Thyroid gland (tissue), 4 donors: Measurements from ENCODE around the gene INO80B.

Experiments
- CTCF ChIP-seq, 6 experiments: fragments of 200-600 bp in 3 of 6; fragments of 450-650 bp in 3 of 6; sonication (generic) in 3 of 6; IDR thresholded peaks; one replicate each; pipeline ENCODE4 v1.5.1; 2016 to 2019; ENCODE audit warnings: antibody characterized with exemption in 6 of 6, mild to moderate bottlenecking in 2 of 6, inconsistent platforms in 1 of 6, moderate library complexity in 1 of 6
- POLR2A ChIP-seq, 2 donors: fragments of 450-650 bp; IDR thresholded peaks; one replicate each; pipeline ENCODE4 v1.6.1; 2017; ENCODE audit warnings: antibody characterized with exemption in 2 of 2, mild to moderate bottlenecking in 2 of 2, moderate library complexity in 1 of 2

- TF ChIP-seq CTCF (IDR thresholded peaks at IDR 0.05) (no peak), POLR2A (IDR thresholded peaks at IDR 0.05) (no peak)
Measured at GRCh38 chr2:74430502-74430901, 24.4 kb upstream of the INO80B start.
